ENCODE results near the gene WT1. TPM values are rescaled to one million over a fixed set of nuclear protein-coding genes. Genes with fewer than 3 reads are reported as not detected.

The WT1 gene
- total and polyA plus RNA-seq, 2 of the 8 experiments (the other 6 are each of a cell fraction or from before 2014, with no cell fraction given): 0.05 to 0.17 TPM

GRCh38 chr11:32437495-32438345 is 2.4 kb upstream of the WT1 start:
- no peak overlapping the region for H3K14ac ChIP-seq (ENCODE audit: insufficient read length)
- H3K27me3 ChIP-seq (replicated peaks in 1 of 4; ENCODE audit: control insufficient read depth in 3 of 4, extremely low read depth in 1 of 4, insufficient read depth in 3 of 4, low read length in 3 of 4): peaks cover 89 to 100% (median 96%) of the 10 kb centered on the region in 4 experiments
- no peaks in the 10 kb centered on the region for H3K79me2 ChIP-seq (ENCODE audit: control insufficient read depth in 1 of 2, insufficient read depth in 2 of 2, low read length in 2 of 2)
- H3K27ac ChIP-seq (ENCODE audit: low read depth, low read length): no peak overlapping the region
- H2BK20ac ChIP-seq (ENCODE audit: low read length): no peak overlapping the region
- peak overlapping the region; percentile 87; the same call in 1 of the 2 replicates for H2BK12ac ChIP-seq (ENCODE audit: low read depth, low read length)
- DNase-seq (ENCODE audit: low read depth in 1 of 2, low spot score in 2 of 2) (peak in 1 of 2 experiments; percentile 71), FAIRE-seq (no peak)
- no peak overlapping the region for H2BK5ac ChIP-seq (ENCODE audit: low read depth, low read length)
- no peak overlapping the region for H3K9ac ChIP-seq (replicated peaks in 1 of 4; ENCODE audit: extremely low read depth in 1 of 4, low read depth in 3 of 4, low read length in 3 of 4)
- H2BK15ac ChIP-seq (ENCODE audit: low read length): no peak overlapping the region
- peak overlapping the region; percentile 9; the same call in 1 of the 2 replicates for H3K18ac ChIP-seq (ENCODE audit: extremely low read depth, low read length)
- H4K20me1 ChIP-seq (replicated peaks in 1 of 2; ENCODE audit: control insufficient read depth in 1 of 2, insufficient read depth in 2 of 2, low read length in 2 of 2): peaks cover 14 to 16% of the 10 kb centered on the region in 2 experiments
- H2AK5ac ChIP-seq (ENCODE audit: low read depth, low read length): no peak overlapping the region
- POLR2A ChIA-PET (ENCODE audit: partially characterized antibody): interaction anchor here (0.6 to 2.0 kb wide), 4 partner anchors 9 to 146 kb away, joined by 3 to 17 read pairs (median 4); partner anchors contain the start of gene EIF3M
- H4K8ac ChIP-seq (ENCODE audit: extremely low read depth, insufficient read depth, low read length): no peak overlapping the region
- peaks cover 0 to 6% (median 0%) of the 10 kb centered on the region in 4 experiments; a peak in 1 of 8 replicates for H3K36me3 ChIP-seq (ENCODE audit: control insufficient read depth in 2 of 4, insufficient read depth in 4 of 4, low read length in 3 of 4)
- H4K5ac ChIP-seq (ENCODE audit: insufficient read length, low read depth, low read length): no peak overlapping the region
- H2AFZ ChIP-seq (ENCODE audit: low read length): no peak overlapping the region; the same call in 1 of the 2 replicates
- CTCF ChIA-PET (ENCODE audit: partially characterized antibody): interaction anchor here (0.7 to 3.4 kb wide), 9 partner anchors 8 to 51 kb away, joined by 3 to 20 read pairs (median 4); no protein-coding TSS in a partner anchor
- H3K23ac ChIP-seq (ENCODE audit: insufficient read length): no peak overlapping the region
- no peaks in the 10 kb centered on the region for H3K79me1 ChIP-seq (ENCODE audit: low read depth, low read length)
- H3K56ac ChIP-seq (replicated peaks; ENCODE audit: insufficient read length, low read depth, low read length): no peak overlapping the region
- no peak overlapping the region for H3K4ac ChIP-seq (replicated peaks; ENCODE audit: insufficient read length, low read depth, low read length)
- no peak overlapping the region for H4K91ac ChIP-seq (replicated peaks; ENCODE audit: insufficient read length, low read length)
- H2BK120ac ChIP-seq (replicated peaks; ENCODE audit: low read depth, low read length): no peak overlapping the region
- 3% methylated on average over 28 of the region's 42 CpGs; no CpG with 5 or more reads in 1 of the 2 experiments for WGBS, 2 experiments (ENCODE audit: extremely low coverage in 1 of 2, insufficient coverage in 1 of 2, insufficient read length in 1 of 2, insufficient replicate concordance in 2 of 2, low coverage in 1 of 2, low lambda C conversion rate in 2 of 2, missing lambda C conversion rate in 1 of 2)
- peak overlapping the region; percentile 31 to 59 (median 34); a peak in 6 of 8 replicates for H3K4me3 ChIP-seq (ENCODE audit: extremely low read depth in 1 of 4, insufficient read depth in 2 of 4, low read depth in 3 of 4, low read length in 4 of 4)
- peak overlapping the region; percentile 81 to 86 for H3K4me2 ChIP-seq (ENCODE audit: insufficient read depth in 1 of 2, low read depth in 2 of 2, low read length in 2 of 2)
- H3K9me3 ChIP-seq (ENCODE audit: insufficient read depth in 2 of 2, low read depth in 1 of 2, low read length in 1 of 2): no peaks in the 10 kb centered on the region
- peaks cover 6% of the 10 kb centered on the region; the same call in 1 of the 2 replicates for H3K23me2 ChIP-seq (ENCODE audit: low read depth, low read length)
- H3K4me1 ChIP-seq (replicated peaks in 1 of 4; ENCODE audit: control insufficient read depth in 3 of 4, insufficient read depth in 4 of 4, low read length in 3 of 4): peaks cover 2 to 32% (median 15%) of the 10 kb centered on the region in 4 experiments
- TF ChIP-seq MAFK (IDR thresholded peaks at IDR 0.05; ENCODE audit: low read depth, low read length) (no peak), CBX8 (IDR thresholded peaks at IDR 0.05; ENCODE audit: borderline replicate concordance, low read depth, low read length) (0 out of 2 replicates have a peak, but pooled peaks have one; percentile 22), TAF7 (optimal IDR thresholded peaks at IDR 0.05; ENCODE audit: borderline replicate concordance, low read depth, low read length) (no peak), SP4 (IDR thresholded peaks at IDR 0.05; ENCODE audit: low read length) (no peak)

Data from H1 (cell line).